ENCODE measurements around the gene LIMK1. TPM values are rescaled to one million over a fixed set of nuclear protein-coding genes. Genes with fewer than 3 reads are reported as not detected.

Gene LIMK1
- total and polyA plus RNA-seq, 2 experiments from 2014 or later: 15.6 to 54.4 TPM

DNA sequence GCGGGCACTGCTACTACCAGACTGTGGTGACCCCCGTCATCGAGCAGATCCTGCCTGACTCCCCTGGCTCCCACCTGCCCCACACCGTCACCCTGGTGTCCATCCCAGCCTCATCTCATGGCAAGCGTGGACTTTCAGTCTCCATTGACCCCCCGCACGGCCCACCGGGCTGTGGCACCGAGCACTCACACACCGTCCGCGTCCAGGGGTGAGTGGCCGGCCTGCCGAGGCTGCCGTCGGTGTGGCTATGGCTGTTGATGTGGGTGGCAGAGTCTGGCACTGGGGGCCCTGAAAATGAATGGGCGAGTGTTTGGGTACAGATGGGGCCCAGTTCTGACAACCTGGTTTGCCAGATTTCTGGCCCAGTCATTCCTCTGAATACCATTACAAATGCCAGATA, 15.4 kb downstream of the LIMK1 start:
- H3K27ac ChIP-seq: no peak overlapping the region
- peaks cover 12% of the 10 kb centered on the region for H3K36me3 ChIP-seq
- DNase-seq (ENCODE audit: low read depth in 1 of 2, low spot score in 1 of 2): no peak
- TF ChIP-seq, protein P1, sequence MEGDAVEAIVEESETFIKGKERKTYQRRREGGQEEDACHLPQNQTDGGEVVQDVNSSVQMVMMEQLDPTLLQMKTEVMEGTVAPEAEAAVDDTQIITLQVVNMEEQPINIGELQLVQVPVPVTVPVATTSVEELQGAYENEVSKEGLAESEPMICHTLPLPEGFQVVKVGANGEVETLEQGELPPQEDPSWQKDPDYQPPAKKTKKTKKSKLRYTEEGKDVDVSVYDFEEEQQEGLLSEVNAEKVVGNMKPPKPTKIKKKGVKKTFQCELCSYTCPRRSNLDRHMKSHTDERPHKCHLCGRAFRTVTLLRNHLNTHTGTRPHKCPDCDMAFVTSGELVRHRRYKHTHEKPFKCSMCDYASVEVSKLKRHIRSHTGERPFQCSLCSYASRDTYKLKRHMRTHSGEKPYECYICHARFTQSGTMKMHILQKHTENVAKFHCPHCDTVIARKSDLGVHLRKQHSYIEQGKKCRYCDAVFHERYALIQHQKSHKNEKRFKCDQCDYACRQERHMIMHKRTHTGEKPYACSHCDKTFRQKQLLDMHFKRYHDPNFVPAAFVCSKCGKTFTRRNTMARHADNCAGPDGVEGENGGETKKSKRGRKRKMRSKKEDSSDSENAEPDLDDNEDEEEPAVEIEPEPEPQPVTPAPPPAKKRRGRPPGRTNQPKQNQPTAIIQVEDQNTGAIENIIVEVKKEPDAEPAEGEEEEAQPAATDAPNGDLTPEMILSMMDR (IDR thresholded peaks at IDR 0.05; ENCODE audit: low read depth, low read length): no peak
- no peaks in the 10 kb centered on the region for H3K27me3 ChIP-seq
- H3K4me1 ChIP-seq (ENCODE audit: low read depth): peaks cover 8% of the 10 kb centered on the region
- H3K9me3 ChIP-seq (ENCODE audit: low read depth): no peaks in the 10 kb centered on the region
- no peak overlapping the region for H3K4me3 ChIP-seq

DNA sequence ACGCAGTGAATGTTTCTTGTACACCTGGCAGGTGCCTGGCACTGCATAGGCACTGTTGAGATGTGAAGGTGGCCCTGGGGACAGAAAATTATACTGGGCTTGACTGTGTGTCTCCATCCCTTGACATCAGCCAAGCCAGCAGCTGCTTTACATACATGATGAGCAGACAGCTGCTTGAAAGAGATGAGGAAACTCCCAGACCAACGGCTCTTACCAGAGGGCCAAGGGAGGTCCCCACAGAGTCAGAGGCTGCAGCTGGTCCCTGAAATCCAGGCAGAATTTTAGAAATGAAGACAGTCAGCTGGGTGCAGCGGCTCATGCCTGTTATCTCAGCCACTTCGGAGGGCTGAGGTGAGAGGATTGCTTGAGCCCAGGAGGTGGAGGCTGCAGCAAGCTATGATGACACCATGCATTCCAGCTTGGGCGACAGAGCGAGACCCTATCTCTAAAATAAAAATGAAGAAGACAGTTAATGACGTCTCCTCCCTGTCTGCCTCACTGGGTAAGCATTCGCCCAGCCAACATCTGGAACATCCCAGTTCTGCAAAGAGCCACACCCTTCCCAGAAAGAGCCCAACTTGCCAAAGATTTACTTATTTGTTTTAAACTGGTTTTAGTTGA, 17.6 kb downstream of the LIMK1 start:
- H3K36me3 ChIP-seq: peaks cover 16% of the 10 kb centered on the region
- no peaks in the 10 kb centered on the region for H3K4me1 ChIP-seq (ENCODE audit: low read depth)
- H3K27ac ChIP-seq: no peak overlapping the region
- H3K4me3 ChIP-seq: no peak overlapping the region
- H3K27me3 ChIP-seq: no peaks in the 10 kb centered on the region
- TF ChIP-seq, protein P1 (IDR thresholded peaks at IDR 0.05; ENCODE audit: low read depth, low read length): no peak
- DNase-seq (ENCODE audit: low read depth in 1 of 2, low spot score in 1 of 2): no peak
- H3K9me3 ChIP-seq (ENCODE audit: low read depth): no peaks in the 10 kb centered on the region

DNA sequence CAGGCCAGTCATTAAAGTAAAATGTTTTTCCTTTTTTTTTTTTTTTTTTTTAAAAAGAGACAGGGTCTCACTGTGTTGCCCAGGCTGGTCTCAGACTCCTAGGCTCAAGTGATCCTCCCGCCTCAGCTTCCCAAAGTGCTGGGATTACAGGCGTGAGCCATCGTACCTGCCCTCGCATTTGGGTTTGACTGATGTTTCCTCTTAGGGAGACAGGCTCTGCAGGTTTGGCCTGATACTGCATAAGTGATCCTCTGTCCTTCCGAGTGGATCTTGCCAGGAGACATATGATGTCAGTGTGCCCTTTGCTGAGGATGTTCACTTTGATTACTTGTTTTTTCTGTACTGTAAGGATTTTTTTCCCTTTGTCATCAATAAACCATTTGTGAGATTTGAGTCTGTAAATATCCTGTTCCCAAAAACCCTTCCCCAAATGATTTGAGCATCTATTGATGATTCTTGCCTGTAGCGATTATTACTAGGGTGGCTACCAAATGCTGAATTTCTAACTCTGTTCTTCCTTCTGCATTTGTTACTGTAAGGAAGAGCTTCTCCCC, 19.7 kb downstream of the LIMK1 start:
- Histone ChIP-seq H3K4me1 (ENCODE audit: low read depth) (no peaks in the 10 kb centered on the region), H3K4me3 (no peak overlapping the region), H3K27me3 (no peaks in the 10 kb centered on the region), H3K9me3 (ENCODE audit: low read depth) (no peaks in the 10 kb centered on the region), H3K27ac (no peak overlapping the region), H3K36me3 (peaks cover 14% of the 10 kb centered on the region)
- no peak for DNase-seq (ENCODE audit: low read depth in 1 of 2, low spot score in 1 of 2)
- TF ChIP-seq, protein P1 (IDR thresholded peaks at IDR 0.05; ENCODE audit: low read depth, low read length): no peak

DNA sequence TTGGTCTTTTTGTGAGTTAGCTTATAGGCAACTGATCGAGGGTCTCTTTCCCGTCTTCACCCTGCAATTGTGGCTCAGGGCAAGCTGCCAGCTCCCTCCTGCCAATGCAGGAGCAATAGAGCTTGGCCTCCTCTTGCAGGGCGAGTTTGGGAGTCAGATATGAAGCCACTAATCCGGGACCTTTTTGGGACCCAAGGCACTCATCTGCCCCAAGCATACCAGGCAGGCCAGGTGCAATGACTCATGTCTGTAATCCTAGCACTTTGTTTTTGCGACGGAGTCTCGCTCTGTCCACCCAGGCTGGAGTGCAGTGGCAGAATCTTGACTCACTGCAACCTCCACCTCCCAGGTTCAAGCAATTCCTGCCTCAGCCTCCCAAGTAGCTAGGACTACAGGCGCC, 21.1 kb downstream of the LIMK1 start:
- no peak for DNase-seq (ENCODE audit: low read depth in 1 of 2, low spot score in 1 of 2)
- no peaks in the 10 kb centered on the region for H3K4me1 ChIP-seq (ENCODE audit: low read depth)
- no peak overlapping the region for H3K27ac ChIP-seq
- H3K9me3 ChIP-seq (ENCODE audit: low read depth): no peaks in the 10 kb centered on the region
- no peak overlapping the region for H3K4me3 ChIP-seq
- TF ChIP-seq, protein P1 (IDR thresholded peaks at IDR 0.05; ENCODE audit: low read depth, low read length): no peak
- peaks cover 8% of the 10 kb centered on the region for H3K36me3 ChIP-seq
- H3K27me3 ChIP-seq: no peaks in the 10 kb centered on the region

DNA sequence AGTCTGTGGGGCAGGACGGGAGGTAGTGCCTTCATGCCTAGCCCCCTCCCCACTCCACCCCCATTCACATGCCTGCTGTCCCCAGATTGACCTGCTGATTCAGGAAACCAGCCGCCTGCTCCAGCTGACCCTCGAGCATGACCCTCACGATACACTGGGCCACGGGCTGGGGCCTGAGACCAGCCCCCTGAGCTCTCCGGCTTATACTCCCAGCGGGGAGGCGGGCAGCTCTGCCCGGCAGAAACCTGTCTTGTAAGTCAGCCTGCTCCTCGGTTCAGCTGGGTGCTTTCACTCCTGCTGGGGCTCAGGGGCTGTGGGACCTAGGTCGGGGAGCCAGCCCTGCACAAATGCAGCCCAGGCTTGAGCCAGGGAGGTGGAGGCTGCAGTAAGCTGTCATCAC, 22.4 kb downstream of the LIMK1 start:
- DNase-seq (ENCODE audit: low read depth in 1 of 2, low spot score in 1 of 2): no peak
- peaks cover 12% of the 10 kb centered on the region for H3K36me3 ChIP-seq
- H3K27me3 ChIP-seq: no peaks in the 10 kb centered on the region
- TF ChIP-seq, protein P1 (IDR thresholded peaks at IDR 0.05; ENCODE audit: low read depth, low read length): no peak
- no peak overlapping the region for H3K27ac ChIP-seq
- H3K4me3 ChIP-seq: no peak overlapping the region
- no peaks in the 10 kb centered on the region for H3K9me3 ChIP-seq (ENCODE audit: low read depth)
- no peaks in the 10 kb centered on the region for H3K4me1 ChIP-seq (ENCODE audit: low read depth)
